ENCODE data around the gene CACFD1.

DNA sequence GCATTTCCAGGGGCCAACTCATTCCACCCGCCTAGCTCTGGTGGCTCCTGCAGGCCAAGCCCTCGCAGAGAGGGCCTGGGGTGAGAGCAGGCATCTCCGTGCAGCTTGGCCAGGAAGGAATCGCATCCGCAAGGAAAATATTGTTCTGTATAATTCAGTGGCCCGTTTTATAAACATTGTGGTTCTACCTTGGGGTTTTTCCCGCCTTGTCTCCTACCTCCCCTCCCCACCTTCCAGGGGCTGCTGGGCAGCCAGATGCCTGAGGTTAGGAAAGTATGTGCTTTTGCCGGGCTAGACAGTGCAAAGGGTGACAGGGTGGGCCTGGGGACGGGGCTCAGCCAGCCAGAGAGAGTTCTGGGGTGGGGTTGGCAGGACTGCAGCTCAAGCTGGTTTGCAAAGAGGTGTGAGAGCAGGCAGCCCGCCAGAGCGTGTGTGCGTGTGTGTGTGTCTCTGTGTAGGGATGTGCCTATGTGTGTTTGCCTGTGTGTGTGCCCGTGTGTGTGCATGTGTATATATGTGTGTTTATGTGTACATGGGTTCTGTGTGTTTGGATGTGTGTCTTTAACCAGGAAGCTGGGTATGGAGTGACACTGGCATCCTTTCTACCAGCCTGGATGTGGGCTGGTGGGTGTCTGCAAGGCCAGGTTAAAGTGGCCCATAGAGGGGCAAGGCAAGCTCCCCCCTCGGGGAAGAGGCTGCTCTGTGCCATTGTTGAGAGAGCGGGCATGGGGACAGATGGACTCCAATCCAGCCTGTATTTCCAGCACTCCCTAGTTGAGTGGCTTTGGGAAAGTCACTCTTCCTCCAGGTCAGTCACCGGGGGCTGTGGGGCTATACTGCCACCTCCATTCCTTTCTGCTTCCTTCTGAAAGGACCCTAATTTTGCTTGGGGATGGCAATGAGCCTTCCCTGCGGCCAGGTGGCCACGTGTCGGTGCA is 29.7 kb downstream of the CACFD1 start:
- no peak for TF ChIP-seq NFRKB (IDR thresholded peaks at IDR 0.05)
- no peak for TF ChIP-seq BHLHE40 (IDR thresholded peaks at IDR 0.05; ENCODE audit: borderline replicate concordance)
- no peak for TF ChIP-seq ELF4 (IDR thresholded peaks at IDR 0.05)

Data from HEK293T (cell line).